Activated naive CD8-positive, alpha-beta T cell treated with anti-CD3 and anti-CD28 coated beads, Interleukin-2, amount 10 ng/mL, durations not matched to agents 7 days and 5 days (primary cell): ENCODE measurements around the gene TGM2. TPM values are rescaled to one million over a fixed set of nuclear protein-coding genes. Genes with fewer than 3 reads are reported as not detected.

ENCODE experiments used
- ATAC-seq: fragments of 150-1000 bp; cut with Tn5 transposase; one replicate; pipeline ENCODE4 v1.10.0; 2021; ENCODE audit warnings: low read depth, moderate library complexity
- POLR2A ChIA-PET: fragments of 350-600 bp; sonication (Branson Sonifier 250); formaldehyde crosslinking; loops from one replicate; lab custom pipeline; 2021; ENCODE audit warnings: antibody characterized with exemption; lab: Charles Lee
- DNase-seq: peaks from one replicate; pipeline ENCODE4 v3.0.0; 2021
- H3K27ac Mint-ChIP-seq: one replicate; pipeline ENCODE4 v1.8.0; 2022; ENCODE audit warnings: mild to moderate bottlenecking, mixed read lengths
- H3K27me3 Mint-ChIP-seq: one replicate; pipeline ENCODE4 v1.8.0; 2022; ENCODE audit warnings: mild to moderate bottlenecking, moderate library complexity, mixed read lengths
- H3K36me3 Mint-ChIP-seq: one replicate; pipeline ENCODE4 v1.8.0; 2021; ENCODE audit warnings: mild to moderate bottlenecking, mixed read lengths
- H3K4me1 Mint-ChIP-seq: one replicate; pipeline ENCODE4 v1.8.0; 2021; ENCODE audit warnings: mixed read lengths
- H3K4me3 Mint-ChIP-seq: one replicate; pipeline ENCODE4 v1.8.0; 2022; ENCODE audit warnings: mild to moderate bottlenecking, moderate library complexity, mixed read lengths
- H3K9me3 Mint-ChIP-seq: one replicate; pipeline ENCODE4 v1.8.0; 2021; ENCODE audit warnings: mixed read lengths
- total RNA-seq, 2 experiments: library from RNA; stranded (reverse); gene quantifications; one replicate each; pipeline ENCODE4 v1.2.3, GENCODE V29; 2021

Gene TGM2
- total RNA-seq, 2 experiments from 2014 or later = 0.43 to 0.50 TPM

DNA sequence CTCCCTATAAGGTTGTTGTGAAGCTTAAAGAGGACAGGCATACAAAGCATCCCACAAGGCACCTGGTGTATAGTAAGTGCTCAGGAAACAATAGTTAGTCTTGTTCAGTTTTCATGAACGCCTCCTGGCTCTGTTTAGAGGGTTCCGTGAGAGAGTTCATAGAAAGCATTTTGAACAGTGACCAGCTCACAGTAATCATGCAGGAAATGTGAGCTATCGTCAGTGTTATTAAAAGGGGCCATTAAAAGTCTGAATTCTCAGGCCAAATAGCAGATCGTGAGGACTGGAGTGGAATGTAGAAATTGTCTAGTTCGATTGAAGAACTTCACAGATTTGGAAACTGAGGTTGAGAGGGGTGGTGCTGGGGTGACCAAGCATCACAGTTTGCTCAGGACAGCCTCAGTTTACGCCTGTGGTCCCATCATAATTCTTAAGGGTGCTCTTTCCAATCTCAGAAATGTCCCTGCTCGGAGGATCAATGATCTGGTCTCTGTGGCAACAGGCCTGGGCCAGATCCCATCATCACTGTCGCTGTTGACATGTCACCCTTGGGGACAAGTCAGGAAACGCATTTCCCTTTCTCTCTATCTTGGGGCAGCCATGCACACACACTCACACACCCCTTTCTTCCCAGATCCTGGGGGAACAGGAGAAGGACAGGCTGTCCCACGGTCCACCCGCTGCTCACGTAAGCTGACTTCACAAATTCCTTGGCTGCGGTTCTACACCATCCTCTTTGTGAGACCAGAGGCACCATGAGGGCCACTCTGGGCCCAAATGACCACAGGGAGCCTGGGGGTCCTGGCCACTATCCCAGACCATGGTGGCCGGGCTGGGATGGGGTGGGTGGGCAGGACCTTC lies 7.2 kb downstream of the TGM2 start:
- DNase-seq (no peak), ATAC-seq (no peak)
- H3K4me1 Mint-ChIP-seq = peaks cover 10% of the 10 kb centered on the region
- H3K36me3 Mint-ChIP-seq = no peaks in the 10 kb centered on the region
- peaks cover 4% of the 10 kb centered on the region for H3K27me3 Mint-ChIP-seq
- no peak overlapping the region for H3K27ac Mint-ChIP-seq
- no peak overlapping the region for H3K4me3 Mint-ChIP-seq
- no peaks in the 10 kb centered on the region for H3K9me3 Mint-ChIP-seq
- POLR2A ChIA-PET = no interaction called here

DNA sequence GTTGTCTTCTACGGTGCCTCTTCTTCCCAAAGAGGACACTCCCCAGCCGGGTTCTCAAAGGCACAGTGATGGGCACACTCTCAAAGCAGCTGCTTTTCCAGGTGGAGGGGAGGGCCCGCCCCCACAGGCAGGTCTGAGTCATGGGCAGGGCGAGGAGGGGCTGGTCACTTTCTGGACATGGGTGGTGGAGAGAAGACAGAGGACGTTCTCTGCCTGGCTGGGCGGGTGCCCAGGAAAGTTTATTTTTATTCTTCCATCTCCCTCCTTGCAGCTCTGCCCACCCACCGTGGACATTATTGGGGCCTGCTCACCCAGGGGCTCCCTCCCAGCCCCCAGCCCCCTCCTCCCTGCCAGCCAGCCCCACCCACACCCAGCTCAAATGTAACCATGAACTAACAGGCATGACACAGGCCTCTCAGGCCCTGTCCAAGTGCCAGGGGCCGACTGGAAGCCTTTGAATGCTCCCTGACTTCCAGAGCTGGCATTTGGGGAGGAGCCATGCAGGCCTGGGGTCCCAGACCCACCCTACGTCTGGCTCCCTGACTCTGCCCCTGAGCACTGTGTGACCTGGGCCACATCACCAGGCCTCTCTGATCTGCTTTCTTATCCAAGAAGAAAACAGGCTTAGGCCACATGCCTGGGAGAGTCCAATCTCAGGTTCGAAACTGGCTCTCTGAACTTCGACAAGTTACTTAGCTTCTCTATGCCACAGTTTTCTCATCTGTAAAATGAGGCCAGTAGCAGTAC lies 8.0 kb downstream of the TGM2 start:
- DNase-seq = no peak
- H3K4me1 Mint-ChIP-seq = peaks cover 18% of the 10 kb centered on the region
- POLR2A ChIA-PET = no interaction called here
- no peak overlapping the region for H3K27ac Mint-ChIP-seq
- no peaks in the 10 kb centered on the region for H3K36me3 Mint-ChIP-seq
- H3K4me3 Mint-ChIP-seq = no peak overlapping the region
- H3K27me3 Mint-ChIP-seq = peaks cover 2% of the 10 kb centered on the region
- H3K9me3 Mint-ChIP-seq = no peaks in the 10 kb centered on the region
- ATAC-seq = no peak

DNA sequence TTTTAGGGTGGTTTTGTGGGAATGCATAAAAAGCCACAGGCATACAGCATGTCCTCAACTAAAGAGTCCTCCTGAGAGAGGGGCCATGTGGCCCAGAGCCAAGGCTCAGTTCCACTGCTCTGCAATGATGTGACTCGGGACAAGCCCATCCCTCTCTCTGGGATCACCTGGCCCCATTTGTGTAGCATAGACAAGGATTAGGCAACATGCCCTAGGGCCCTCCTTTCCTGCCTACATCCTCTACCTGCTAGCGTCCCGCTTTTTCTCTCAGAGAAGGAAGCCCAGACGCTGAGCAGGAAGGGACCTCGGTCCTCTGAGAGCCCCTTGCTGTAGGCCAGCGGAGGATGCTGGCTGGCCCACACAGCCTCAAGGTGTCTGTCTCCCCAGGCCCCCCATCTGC lies 8.8 kb downstream of the TGM2 start:
- no peak overlapping the region for H3K27ac Mint-ChIP-seq
- DNase-seq = no peak
- H3K36me3 Mint-ChIP-seq = no peaks in the 10 kb centered on the region
- H3K4me3 Mint-ChIP-seq = no peak overlapping the region
- peaks cover 5% of the 10 kb centered on the region for H3K27me3 Mint-ChIP-seq
- ATAC-seq = no peak
- H3K9me3 Mint-ChIP-seq = no peaks in the 10 kb centered on the region
- POLR2A ChIA-PET = no interaction called here
- peaks cover 23% of the 10 kb centered on the region for H3K4me1 Mint-ChIP-seq

DNA sequence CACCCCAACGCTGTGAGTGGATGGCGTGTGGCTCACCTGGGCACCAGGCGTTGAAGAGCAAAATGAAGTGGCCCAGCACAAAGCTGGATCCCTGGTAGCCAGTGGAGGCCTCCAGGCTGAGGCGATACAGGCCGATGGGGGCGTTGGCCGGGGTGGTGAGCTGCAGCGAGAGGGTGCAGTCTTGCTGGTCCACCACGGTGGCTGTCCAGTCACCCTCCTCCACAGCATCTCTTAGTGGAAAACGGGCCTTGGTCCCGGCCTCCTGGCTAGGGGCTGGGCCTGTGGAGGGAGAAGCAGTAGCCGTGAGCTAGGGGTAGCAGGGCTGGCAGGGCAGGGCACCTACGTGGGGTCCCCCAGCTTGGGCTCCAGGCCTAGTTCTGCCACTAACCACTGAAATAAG lies 9.3 kb downstream of the TGM2 start:
- H3K4me3 Mint-ChIP-seq = no peak overlapping the region
- ATAC-seq (no peak), DNase-seq (no peak)
- H3K9me3 Mint-ChIP-seq = no peaks in the 10 kb centered on the region
- H3K36me3 Mint-ChIP-seq = no peaks in the 10 kb centered on the region
- POLR2A ChIA-PET = no interaction called here
- peaks cover 18% of the 10 kb centered on the region for H3K4me1 Mint-ChIP-seq
- H3K27ac Mint-ChIP-seq = no peak overlapping the region
- H3K27me3 Mint-ChIP-seq = peaks cover 5% of the 10 kb centered on the region

DNA sequence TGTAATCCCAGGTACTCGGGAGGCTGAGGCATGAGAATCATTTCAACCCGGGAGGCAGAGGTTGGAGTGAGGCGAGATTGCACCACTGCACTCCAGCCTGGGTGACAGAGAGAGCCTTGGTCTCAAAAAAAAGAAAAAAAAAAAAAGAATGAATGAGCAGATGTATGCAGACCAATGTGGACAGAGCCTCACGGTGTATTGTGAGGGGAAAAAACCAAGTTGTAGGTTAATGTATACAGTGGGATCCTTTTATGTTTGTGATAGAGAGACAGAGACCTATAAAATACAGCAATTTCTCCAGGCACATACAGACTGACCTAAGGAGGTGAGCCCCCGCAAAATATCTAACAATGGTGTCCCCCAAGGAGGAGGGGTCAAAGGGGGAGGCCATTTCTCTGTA lies 11.7 kb downstream of the TGM2 start:
- POLR2A ChIA-PET = no interaction called here
- Mint-ChIP-seq H3K4me3 (no peak overlapping the region), H3K36me3 (no peaks in the 10 kb centered on the region), H3K9me3 (no peaks in the 10 kb centered on the region), H3K27me3 (peaks cover 3% of the 10 kb centered on the region), H3K4me1 (peaks cover 18% of the 10 kb centered on the region), H3K27ac (no peak overlapping the region)
- no peak for ATAC-seq
- DNase-seq = no peak

DNA sequence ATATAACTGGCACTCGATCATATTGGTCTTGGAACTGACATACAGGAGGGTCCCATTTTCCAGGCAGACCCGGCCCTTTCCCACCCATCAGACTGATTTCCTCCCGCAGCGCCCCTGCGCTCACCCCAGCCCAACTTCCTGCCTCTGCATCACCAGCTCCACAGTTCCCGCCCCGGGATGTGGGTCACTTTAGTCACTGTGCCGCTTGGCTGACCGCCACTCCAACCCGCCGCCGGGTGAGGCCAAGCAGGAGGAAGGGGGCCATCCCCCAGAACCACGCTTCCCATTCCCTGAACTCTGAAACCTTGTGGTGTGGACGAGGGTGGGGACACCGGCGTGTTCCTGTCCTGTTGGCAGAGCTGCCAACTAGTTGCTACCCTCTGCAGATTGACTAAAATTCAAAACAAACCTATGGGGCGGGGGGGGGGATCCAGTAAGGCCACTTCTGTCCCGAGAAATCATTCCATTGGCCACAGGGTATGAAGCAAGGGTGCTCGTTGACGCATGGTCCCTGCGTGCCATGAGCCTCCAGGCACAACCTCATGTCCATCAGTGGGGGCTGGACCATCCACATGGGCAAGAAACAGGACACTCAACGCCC lies 12.3 kb downstream of the TGM2 start:
- peak; percentile 73 for ATAC-seq
- peak; percentile 61 for DNase-seq
- Mint-ChIP-seq H3K27me3 (peaks cover 3% of the 10 kb centered on the region), H3K36me3 (no peaks in the 10 kb centered on the region), H3K9me3 (no peaks in the 10 kb centered on the region), H3K4me1 (peaks cover 18% of the 10 kb centered on the region), H3K4me3 (peak overlapping the region; percentile 57), H3K27ac (peak overlapping the region; percentile 78)
- POLR2A ChIA-PET = interaction anchor here (0.5 to 0.8 kb wide), 2 partner anchors 8 to 17 kb away, joined by 3 read pairs; no protein-coding TSS in a partner anchor

DNA sequence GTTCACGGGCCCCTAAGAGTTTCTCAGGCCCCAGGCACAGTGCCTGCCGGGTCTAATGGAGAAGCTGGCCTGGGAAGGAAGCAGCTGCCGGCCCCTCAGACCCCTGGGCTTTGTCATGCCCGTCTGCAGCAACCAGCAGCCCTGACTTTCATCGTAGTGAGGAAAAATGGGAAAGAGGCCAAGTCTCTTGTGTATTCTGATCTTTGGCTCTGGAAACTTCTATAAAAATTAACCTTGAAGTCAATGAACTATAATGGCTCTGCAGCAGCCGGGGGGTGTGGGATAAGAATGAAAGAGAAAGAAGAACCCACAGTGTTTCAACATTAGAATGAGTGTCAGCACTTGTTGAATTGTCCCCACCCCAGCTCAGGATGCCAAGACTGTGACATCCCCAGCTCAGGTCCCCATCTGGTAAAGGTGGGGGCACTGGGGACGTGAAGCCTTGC lies 12.9 kb downstream of the TGM2 start:
- DNase-seq (no peak), ATAC-seq (peak; percentile 75)
- H3K36me3 Mint-ChIP-seq = no peaks in the 10 kb centered on the region
- H3K27me3 Mint-ChIP-seq = peaks cover 3% of the 10 kb centered on the region
- peak overlapping the region; percentile 78 for H3K27ac Mint-ChIP-seq
- H3K4me1 Mint-ChIP-seq = peaks cover 18% of the 10 kb centered on the region
- POLR2A ChIA-PET = interaction anchor here (0.5 to 0.8 kb wide), 2 partner anchors 9 to 18 kb away, joined by 3 read pairs; no protein-coding TSS in a partner anchor
- H3K4me3 Mint-ChIP-seq = peak overlapping the region; percentile 57
- H3K9me3 Mint-ChIP-seq = no peaks in the 10 kb centered on the region

DNA sequence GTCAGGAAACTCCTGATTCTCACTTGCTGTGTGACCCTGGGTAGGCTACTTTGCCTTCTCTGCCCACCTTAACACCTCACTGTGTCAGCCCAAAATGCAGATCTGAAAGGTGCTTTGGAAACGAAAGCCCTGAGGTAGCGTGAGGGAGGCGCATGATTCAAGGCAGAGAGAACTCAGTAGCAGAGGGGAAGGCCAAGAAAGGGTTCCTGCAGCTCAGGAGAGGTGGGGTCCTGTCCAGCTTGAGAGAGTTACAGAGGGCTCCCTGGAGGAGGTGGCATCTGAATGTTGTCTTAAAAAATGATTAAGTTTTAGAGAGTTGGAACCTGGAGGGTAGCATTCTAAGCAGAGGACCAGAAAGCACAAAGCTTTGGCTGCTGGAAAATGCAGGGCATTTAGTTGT lies 13.6 kb downstream of the TGM2 start:
- DNase-seq = no peak
- peaks cover 18% of the 10 kb centered on the region for H3K4me1 Mint-ChIP-seq
- H3K27ac Mint-ChIP-seq = peak overlapping the region; percentile 45
- no peaks in the 10 kb centered on the region for H3K36me3 Mint-ChIP-seq
- ATAC-seq = no peak
- no peak overlapping the region for H3K4me3 Mint-ChIP-seq
- H3K9me3 Mint-ChIP-seq = no peaks in the 10 kb centered on the region
- H3K27me3 Mint-ChIP-seq = peaks cover 3% of the 10 kb centered on the region
- POLR2A ChIA-PET = no interaction called here

DNA sequence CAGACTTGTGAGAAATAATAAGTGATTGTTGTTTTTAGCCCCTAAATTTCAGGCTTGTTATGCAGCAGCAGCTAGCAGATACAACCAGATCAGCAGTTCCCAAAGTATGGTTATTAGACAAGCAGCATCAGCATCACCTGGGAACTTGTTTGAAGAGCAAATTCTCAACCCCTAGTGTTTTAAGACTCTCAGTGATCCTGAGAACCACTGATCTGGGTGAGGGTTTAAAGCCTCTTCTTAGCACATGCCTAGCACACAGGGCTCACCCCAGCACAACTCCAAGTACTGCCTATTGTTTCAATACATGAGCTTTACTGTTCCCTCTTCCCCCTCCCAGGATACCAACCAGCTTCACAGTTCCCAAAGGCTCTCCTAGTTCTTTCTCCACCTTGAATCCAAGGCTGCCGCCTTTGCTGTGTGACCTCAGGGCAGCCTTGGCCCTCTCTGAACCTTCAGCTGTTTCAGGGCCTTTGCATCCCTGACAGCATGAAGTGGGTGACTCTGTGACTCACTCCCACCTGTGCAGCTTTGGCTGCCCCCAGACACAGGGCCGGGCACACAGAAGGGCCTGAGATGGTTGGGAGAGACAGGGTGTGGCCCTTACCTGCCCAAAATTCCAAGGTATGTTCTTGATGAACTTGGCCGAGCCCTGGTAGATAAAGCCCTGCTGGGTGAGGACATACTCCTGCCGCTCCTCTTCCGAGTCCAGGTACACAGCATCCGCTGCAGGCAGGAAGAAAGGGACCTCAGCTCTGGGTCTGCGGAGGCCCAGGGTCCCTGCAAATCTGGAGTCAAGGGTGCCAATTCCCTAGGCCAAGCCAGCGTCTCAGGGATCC lies 14.5 kb downstream of the TGM2 start:
- Mint-ChIP-seq H3K36me3 (no peaks in the 10 kb centered on the region), H3K27ac (no peak overlapping the region), H3K27me3 (peaks cover 3% of the 10 kb centered on the region), H3K9me3 (no peaks in the 10 kb centered on the region), H3K4me1 (peaks cover 18% of the 10 kb centered on the region), H3K4me3 (no peak overlapping the region)
- no peak for DNase-seq
- no peak for ATAC-seq
- POLR2A ChIA-PET = no interaction called here

DNA sequence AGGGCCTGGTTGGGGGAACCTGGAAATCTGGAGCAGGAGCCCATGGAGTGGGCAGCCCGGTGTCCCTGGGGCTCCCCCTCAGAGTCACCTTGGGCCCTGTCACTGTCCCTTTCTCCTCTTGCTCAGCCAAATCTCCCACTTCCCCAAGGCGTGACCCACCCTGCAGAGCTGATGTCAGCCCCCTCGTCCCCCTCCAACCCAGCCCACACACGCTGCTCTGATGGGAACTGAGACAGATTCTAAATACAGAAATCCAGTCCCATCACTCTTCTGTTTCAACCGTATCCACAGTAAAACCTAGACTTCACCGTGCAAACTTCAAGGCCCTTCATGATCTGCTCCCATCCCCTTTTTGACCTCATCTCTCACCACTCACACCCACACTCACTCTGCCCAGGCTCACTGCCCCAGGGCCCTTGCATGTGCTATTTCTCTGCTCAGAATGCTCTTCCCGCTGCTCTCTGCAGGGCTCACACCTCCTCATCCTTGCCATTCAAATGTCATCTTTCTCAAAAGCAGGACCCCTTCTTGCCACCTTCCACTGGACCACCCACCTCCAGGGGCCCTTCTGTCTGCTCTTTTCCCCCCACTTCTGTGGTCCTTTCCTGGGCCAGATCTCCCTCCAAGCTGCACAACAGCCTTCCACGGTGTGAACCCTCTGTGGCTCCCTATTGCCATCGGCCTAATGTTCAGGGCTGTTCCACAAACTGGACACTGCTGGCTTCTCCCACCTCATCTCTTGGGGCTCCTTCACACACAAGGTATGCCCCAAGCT lies 16.6 kb downstream of the TGM2 start:
- no peak for ATAC-seq
- Mint-ChIP-seq H3K4me1 (peaks cover 20% of the 10 kb centered on the region), H3K36me3 (no peaks in the 10 kb centered on the region), H3K9me3 (no peaks in the 10 kb centered on the region), H3K4me3 (no peak overlapping the region), H3K27me3 (peaks cover 3% of the 10 kb centered on the region), H3K27ac (no peak overlapping the region)
- DNase-seq = no peak
- POLR2A ChIA-PET = interaction anchor here (0.8 kb wide), 1 partner anchor 115 kb away, joined by 3 read pairs; the partner anchor contains the start of genes RPRD1B and TTI1

DNA sequence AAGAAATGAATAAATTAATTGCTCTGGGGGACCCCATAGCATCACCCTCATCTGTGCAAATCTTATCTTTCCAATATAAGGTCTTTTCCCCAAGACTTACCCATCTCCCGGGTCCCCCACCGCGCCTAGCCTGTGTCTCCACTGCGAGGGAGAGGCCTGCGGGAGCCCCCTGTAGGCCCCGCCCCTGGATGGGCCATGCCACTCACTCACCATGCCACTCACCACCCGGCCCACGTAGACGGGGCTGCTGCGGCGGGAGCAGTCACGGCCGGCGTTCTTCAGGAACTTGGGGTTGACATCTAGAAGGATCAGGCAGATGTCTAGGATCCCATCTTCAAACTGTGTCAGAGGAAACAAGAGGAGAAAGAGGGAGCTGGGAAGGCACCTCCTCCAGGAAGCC lies 17.3 kb downstream of the TGM2 start:
- Mint-ChIP-seq H3K27ac (no peak overlapping the region), H3K9me3 (no peaks in the 10 kb centered on the region), H3K36me3 (no peaks in the 10 kb centered on the region)

DNA sequence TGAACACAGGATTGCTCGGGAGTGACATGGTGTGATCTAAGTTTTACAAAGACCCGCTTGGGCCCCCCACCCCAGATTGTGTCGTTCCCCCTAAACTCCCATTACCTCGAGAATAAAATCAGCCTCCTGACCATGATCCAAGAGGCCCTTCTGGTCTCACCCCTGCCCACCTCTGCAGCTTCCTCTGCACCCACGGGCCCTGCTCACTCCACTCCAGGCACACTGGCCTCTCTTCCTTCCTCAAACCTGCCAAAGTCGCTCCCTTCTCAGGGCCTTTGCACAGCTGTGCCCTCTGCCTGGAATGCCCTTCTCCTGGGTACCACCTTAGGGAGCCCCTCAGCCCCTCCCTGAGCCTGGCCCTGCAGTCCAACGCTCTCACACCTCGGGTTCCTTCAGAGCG lies 17.9 kb downstream of the TGM2 start:
- Mint-ChIP-seq H3K27me3 (peaks cover 3% of the 10 kb centered on the region), H3K27ac (no peak overlapping the region), H3K4me1 (peaks cover 9% of the 10 kb centered on the region), H3K36me3 (no peaks in the 10 kb centered on the region), H3K4me3 (no peak overlapping the region), H3K9me3 (no peaks in the 10 kb centered on the region)
- POLR2A ChIA-PET = no interaction called here
- DNase-seq = no peak
- no peak for ATAC-seq

More for the DNA sequence above, 17.3 kb downstream of the TGM2 start:
- Mint-ChIP-seq H3K27me3 (peaks cover 3% of the 10 kb centered on the region), H3K4me3 (no peak overlapping the region), H3K4me1 (peaks cover 14% of the 10 kb centered on the region)
- DNase-seq (no peak), ATAC-seq (no peak)
- POLR2A ChIA-PET = no interaction called here
